Uterus (tissue), 4 donors: ENCODE data around the gene MFAP4. TPM values are rescaled to one million over a fixed set of nuclear protein-coding genes. Genes with fewer than 3 reads are reported as not detected.
A peak's percentile ranks its signal among the peaks of the same experiment; 100 is the strongest.

Experiments
- DNase-seq, 2 donors: peaks; one replicate each; pipeline ENCODE4 v3.0.0-alpha.2; 2019 to 2020
- H3K27ac ChIP-seq, 2 donors: fragments of 200-600 bp; sonication (generic); 1 replicate in 1 of 2; 2 replicates in 1 of 2; pipeline ENCODE4 v1.5.1; 2016 to 2018
- H3K27me3 ChIP-seq, 2 donors: fragments of 200-600 bp; sonication (generic); one replicate each; pipeline ENCODE4 v1.5.1; 2018 to 2019; ENCODE audit warnings: control low read depth in 1 of 2
- H3K36me3 ChIP-seq, 2 donors: fragments of 200-600 bp; sonication (generic); one replicate each; pipeline ENCODE4 v1.5.1; 2019; ENCODE audit warnings: control low read depth in 1 of 2
- H3K4me1 ChIP-seq, 2 donors: fragments of 200-600 bp; sonication (generic); one replicate each; pipeline ENCODE4 v1.5.1; 2018 to 2019; ENCODE audit warnings: control low read depth in 1 of 2
- H3K4me3 ChIP-seq, 2 donors: fragments of 200-600 bp; sonication (generic); 1 replicate in 1 of 2; 2 replicates in 1 of 2; pipeline ENCODE4 v1.5.1; 2018 to 2019; ENCODE audit warnings: mild to moderate bottlenecking in 1 of 2
- H3K9me3 ChIP-seq, 2 donors: fragments of 200-600 bp; sonication (generic); one replicate each; pipeline ENCODE4 v1.5.1; 2019; ENCODE audit warnings: control low read depth in 1 of 2
- CTCF ChIP-seq, 4 experiments: fragments of 200-600 bp in 2 of 4; fragments of 450-650 bp in 2 of 4; sonication (generic) in 2 of 4; IDR thresholded peaks; one replicate each; pipeline ENCODE4 v1.5.1; 2016 to 2019; ENCODE audit warnings: antibody characterized with exemption in 4 of 4, mild to moderate bottlenecking in 2 of 4, moderate library complexity in 1 of 4
- POLR2A ChIP-seq, 2 donors: fragments of 450-650 bp; IDR thresholded peaks; one replicate each; pipeline ENCODE4 v1.6.1; 2016; ENCODE audit warnings: antibody characterized with exemption in 2 of 2, mild to moderate bottlenecking in 1 of 2, moderate library complexity in 1 of 2
- intact Hi-C: fragments of 100-400 bp; cut with DNase I; formaldehyde crosslinking; loops from one replicate; pipeline ENCODE4 v1.15.1; 2023; ENCODE audit warnings: low total_unique reads
- total RNA-seq, 4 donors: library from RNA; depleted of rRNA in 3 of 4; stranded (reverse); fragments of >200 nt in 3 of 4; gene quantifications; one replicate each; pipeline versions ENCODE4 v1.1.0 to v1.2.4, GENCODE V29; 2014 to 2023
- donor health status: DM: yes; HTN: yes; CAD: no.

The MFAP4 gene
- total RNA-seq, 4 donors from 2014 or later, result 81.2 to 149 (median 117) TPM

- intact Hi-C loops, result no loop called here
- Histone ChIP-seq H3K27me3 (no peaks in the 10 kb centered on the region), H3K27ac (peak overlapping the region in 1 of 2 donors; percentile 93), H3K4me3 (no peak overlapping the region), H3K9me3 (no peaks in the 10 kb centered on the region), H3K36me3 (no peaks in the 10 kb centered on the region), H3K4me1 (no peaks in the 10 kb centered on the region)
- TF ChIP-seq CTCF (IDR thresholded peaks at IDR 0.05), result no peak
- no peak for TF ChIP-seq POLR2A (IDR thresholded peaks at IDR 0.05)
- no peak for DNase-seq
Measured at GRCh38 chr17:19363460-19364035, 23.4 kb downstream of the MFAP4 start.

- H3K27ac ChIP-seq, result peak overlapping the region; percentile 88 to 93
- intact Hi-C loops, result no loop called here
- no peak for TF ChIP-seq POLR2A (IDR thresholded peaks at IDR 0.05)
- TF ChIP-seq CTCF (IDR thresholded peaks at IDR 0.05), result no peak
- H3K9me3 ChIP-seq, result no peaks in the 10 kb centered on the region
- peak overlapping the region; percentile 59 to 82 for H3K4me3 ChIP-seq
- H3K27me3 ChIP-seq, result no peaks in the 10 kb centered on the region
- no peaks in the 10 kb centered on the region for H3K36me3 ChIP-seq
- DNase-seq, result no peak
- H3K4me1 ChIP-seq, result no peaks in the 10 kb centered on the region
Measured at GRCh38 chr17:19363114-19363438, 23.9 kb downstream of the MFAP4 start.

- Histone ChIP-seq H3K4me1 (no peaks in the 10 kb centered on the region), H3K4me3 (peak within 1 kb of the TSS; percentile 59 to 82), H3K9me3 (no peaks in the 10 kb centered on the region), H3K27ac (peak within 1 kb of the TSS; percentile 88 to 93), H3K27me3 (no peaks in the 10 kb centered on the region), H3K36me3 (no peaks in the 10 kb centered on the region)
- TF ChIP-seq POLR2A (IDR thresholded peaks at IDR 0.05) (peak; percentile 30 to 58), CTCF (IDR thresholded peaks at IDR 0.05) (peak; percentile 98 to 100 (median 100))
- peak; percentile 94 to 97 for DNase-seq
- intact Hi-C loops, result no loop called here
Measured at GRCh38 chr17:19362277-19363113, 24.5 kb downstream of the MFAP4 start, which contains the start of gene B9D1. TSS of gene B9D1 (minus strand) at chr17:19362723. CDS start at chr17:19362569, 154 bp downstream.

GRCh38 chr17:19361944-19362276, 25.1 kb downstream of the MFAP4 start:
- H3K9me3 ChIP-seq, result no peaks in the 10 kb centered on the region
- DNase-seq, result no peak
- H3K27me3 ChIP-seq, result no peaks in the 10 kb centered on the region
- TF ChIP-seq POLR2A (IDR thresholded peaks at IDR 0.05) (no peak), CTCF (IDR thresholded peaks at IDR 0.05) (no peak)
- H3K36me3 ChIP-seq, result no peaks in the 10 kb centered on the region
- H3K4me1 ChIP-seq, result no peaks in the 10 kb centered on the region
- peak overlapping the region; percentile 88 to 93 for H3K27ac ChIP-seq
- peak overlapping the region; percentile 59 to 82 for H3K4me3 ChIP-seq
- intact Hi-C loops, result no loop called here

- Histone ChIP-seq H3K4me1 (no peaks in the 10 kb centered on the region), H3K36me3 (no peaks in the 10 kb centered on the region), H3K27ac (peak overlapping the region in 1 of 2 donors; percentile 88), H3K9me3 (no peaks in the 10 kb centered on the region), H3K4me3 (no peak overlapping the region), H3K27me3 (no peaks in the 10 kb centered on the region)
- intact Hi-C loops, result no loop called here
- TF ChIP-seq CTCF (IDR thresholded peaks at IDR 0.05) (no peak), POLR2A (IDR thresholded peaks at IDR 0.05) (no peak)
- DNase-seq, result no peak
Measured at GRCh38 chr17:19361326-19361725, 25.7 kb downstream of the MFAP4 start.
